Measurements from ENCODE around the gene ZNF536.

The ZNF536 gene

GRCh38 chr19:30593975-30594745 is 222.0 kb downstream of the ZNF536 start:
- no peaks in the 10 kb centered on the region for H3K36me3 ChIP-seq (ENCODE audit: control insufficient read depth, insufficient read depth, low read length)
- no peak overlapping the region for H3K9ac ChIP-seq (ENCODE audit: low read length)
- H3K9me3 ChIP-seq (ENCODE audit: control insufficient read depth, insufficient read depth, low read depth, low read length) = no peaks in the 10 kb centered on the region
- H3K27ac ChIP-seq (ENCODE audit: low read depth, low read length) = no peak overlapping the region
- no peaks in the 10 kb centered on the region for H3K27me3 ChIP-seq (ENCODE audit: control insufficient read depth, insufficient read depth, low read length)
- H3K4me1 ChIP-seq (ENCODE audit: control insufficient read depth, insufficient read depth, low read length) = peaks cover 37% of the 10 kb centered on the region
- no peak overlapping the region for H3K4me3 ChIP-seq (ENCODE audit: low read depth, low read length)

- H3K27ac ChIP-seq (ENCODE audit: low read depth, low read length) = no peak overlapping the region
- H3K9ac ChIP-seq (ENCODE audit: low read length) = no peak overlapping the region
Observed at GRCh38 chr19:30596268-30596667, 224.1 kb downstream of the ZNF536 start.

GRCh38 chr19:30596813-30597399 is 224.7 kb downstream of the ZNF536 start:
- no peaks in the 10 kb centered on the region for H3K27me3 ChIP-seq (ENCODE audit: control insufficient read depth, insufficient read depth, low read length)
- no peak overlapping the region for H3K4me3 ChIP-seq (ENCODE audit: low read depth, low read length)
- H3K9ac ChIP-seq (ENCODE audit: low read length) = no peak overlapping the region

More at GRCh38 chr19:30596268-30596667, 224.1 kb downstream of the ZNF536 start:
- no peak overlapping the region for H3K4me3 ChIP-seq (ENCODE audit: low read depth, low read length)
- H3K4me1 ChIP-seq (ENCODE audit: control insufficient read depth, insufficient read depth, low read length) = peaks cover 37% of the 10 kb centered on the region
- no peaks in the 10 kb centered on the region for H3K9me3 ChIP-seq (ENCODE audit: control insufficient read depth, insufficient read depth, low read depth, low read length)
- no peaks in the 10 kb centered on the region for H3K36me3 ChIP-seq (ENCODE audit: control insufficient read depth, insufficient read depth, low read length)
- no peaks in the 10 kb centered on the region for H3K27me3 ChIP-seq (ENCODE audit: control insufficient read depth, insufficient read depth, low read length)

GRCh38 chr19:30598688-30599087 is 226.5 kb downstream of the ZNF536 start:
- Histone ChIP-seq H3K4me1 (ENCODE audit: control insufficient read depth, insufficient read depth, low read length) (peaks cover 36% of the 10 kb centered on the region), H3K9ac (ENCODE audit: low read length) (no peak overlapping the region), H3K36me3 (ENCODE audit: control insufficient read depth, insufficient read depth, low read length) (no peaks in the 10 kb centered on the region), H3K4me3 (ENCODE audit: low read depth, low read length) (no peak overlapping the region), H3K27ac (ENCODE audit: low read depth, low read length) (no peak overlapping the region), H3K27me3 (ENCODE audit: control insufficient read depth, insufficient read depth, low read length) (no peaks in the 10 kb centered on the region), H3K9me3 (ENCODE audit: control insufficient read depth, insufficient read depth, low read depth, low read length) (no peaks in the 10 kb centered on the region)

More at GRCh38 chr19:30596813-30597399, 224.7 kb downstream of the ZNF536 start:
- Histone ChIP-seq H3K36me3 (ENCODE audit: control insufficient read depth, insufficient read depth, low read length) (no peaks in the 10 kb centered on the region), H3K9me3 (ENCODE audit: control insufficient read depth, insufficient read depth, low read depth, low read length) (no peaks in the 10 kb centered on the region), H3K27ac (ENCODE audit: low read depth, low read length) (no peak overlapping the region), H3K4me1 (ENCODE audit: control insufficient read depth, insufficient read depth, low read length) (peaks cover 37% of the 10 kb centered on the region)

- Histone ChIP-seq H3K4me3 (ENCODE audit: low read depth, low read length) (no peak overlapping the region), H3K27me3 (ENCODE audit: control insufficient read depth, insufficient read depth, low read length) (no peaks in the 10 kb centered on the region), H3K36me3 (ENCODE audit: control insufficient read depth, insufficient read depth, low read length) (no peaks in the 10 kb centered on the region), H3K4me1 (ENCODE audit: control insufficient read depth, insufficient read depth, low read length) (peaks cover 2% of the 10 kb centered on the region; the same call in 1 of the 2 replicates), H3K27ac (ENCODE audit: low read depth, low read length) (no peak overlapping the region), H3K9me3 (ENCODE audit: control insufficient read depth, insufficient read depth, low read depth, low read length) (no peaks in the 10 kb centered on the region), H3K9ac (ENCODE audit: low read length) (no peak overlapping the region)
Observed at GRCh38 chr19:30602661-30603350, 230.6 kb downstream of the ZNF536 start.

GRCh38 chr19:30604657-30605056 is 232.5 kb downstream of the ZNF536 start:
- H3K27ac ChIP-seq (ENCODE audit: low read depth, low read length) = no peak overlapping the region
- H3K9me3 ChIP-seq (ENCODE audit: control insufficient read depth, insufficient read depth, low read depth, low read length) = no peaks in the 10 kb centered on the region
- no peaks in the 10 kb centered on the region for H3K36me3 ChIP-seq (ENCODE audit: control insufficient read depth, insufficient read depth, low read length)
- no peak overlapping the region for H3K4me3 ChIP-seq (ENCODE audit: low read depth, low read length)
- no peaks in the 10 kb centered on the region for H3K4me1 ChIP-seq (ENCODE audit: control insufficient read depth, insufficient read depth, low read length)
- H3K9ac ChIP-seq (ENCODE audit: low read length) = no peak overlapping the region
- H3K27me3 ChIP-seq (ENCODE audit: control insufficient read depth, insufficient read depth, low read length) = no peaks in the 10 kb centered on the region

- no peaks in the 10 kb centered on the region for H3K36me3 ChIP-seq (ENCODE audit: control insufficient read depth, insufficient read depth, low read length)
- H3K4me3 ChIP-seq (ENCODE audit: low read depth, low read length) = no peak overlapping the region
- H3K9me3 ChIP-seq (ENCODE audit: control insufficient read depth, insufficient read depth, low read depth, low read length) = no peaks in the 10 kb centered on the region
- H3K4me1 ChIP-seq (ENCODE audit: control insufficient read depth, insufficient read depth, low read length) = no peaks in the 10 kb centered on the region
- no peaks in the 10 kb centered on the region for H3K27me3 ChIP-seq (ENCODE audit: control insufficient read depth, insufficient read depth, low read length)
- no peak overlapping the region for H3K9ac ChIP-seq (ENCODE audit: low read length)
- H3K27ac ChIP-seq (ENCODE audit: low read depth, low read length) = no peak overlapping the region
Observed at GRCh38 chr19:30605333-30605732, 233.1 kb downstream of the ZNF536 start.

GRCh38 chr19:30606114-30607050 is 234.2 kb downstream of the ZNF536 start:
- Histone ChIP-seq H3K4me3 (ENCODE audit: low read depth, low read length) (no peak overlapping the region), H3K9ac (ENCODE audit: low read length) (no peak overlapping the region), H3K36me3 (ENCODE audit: control insufficient read depth, insufficient read depth, low read length) (no peaks in the 10 kb centered on the region), H3K4me1 (ENCODE audit: control insufficient read depth, insufficient read depth, low read length) (no peaks in the 10 kb centered on the region), H3K9me3 (ENCODE audit: control insufficient read depth, insufficient read depth, low read depth, low read length) (no peaks in the 10 kb centered on the region), H3K27me3 (ENCODE audit: control insufficient read depth, insufficient read depth, low read length) (no peaks in the 10 kb centered on the region), H3K27ac (ENCODE audit: low read depth, low read length) (no peak overlapping the region)
